Measurements from ENCODE around the gene ENDOU. TPM values are rescaled to one million over a fixed set of nuclear protein-coding genes. Genes with fewer than 3 reads are reported as not detected.

The ENDOU gene
- total RNA-seq, 1 donor from 2014 or later = not detected

DNA sequence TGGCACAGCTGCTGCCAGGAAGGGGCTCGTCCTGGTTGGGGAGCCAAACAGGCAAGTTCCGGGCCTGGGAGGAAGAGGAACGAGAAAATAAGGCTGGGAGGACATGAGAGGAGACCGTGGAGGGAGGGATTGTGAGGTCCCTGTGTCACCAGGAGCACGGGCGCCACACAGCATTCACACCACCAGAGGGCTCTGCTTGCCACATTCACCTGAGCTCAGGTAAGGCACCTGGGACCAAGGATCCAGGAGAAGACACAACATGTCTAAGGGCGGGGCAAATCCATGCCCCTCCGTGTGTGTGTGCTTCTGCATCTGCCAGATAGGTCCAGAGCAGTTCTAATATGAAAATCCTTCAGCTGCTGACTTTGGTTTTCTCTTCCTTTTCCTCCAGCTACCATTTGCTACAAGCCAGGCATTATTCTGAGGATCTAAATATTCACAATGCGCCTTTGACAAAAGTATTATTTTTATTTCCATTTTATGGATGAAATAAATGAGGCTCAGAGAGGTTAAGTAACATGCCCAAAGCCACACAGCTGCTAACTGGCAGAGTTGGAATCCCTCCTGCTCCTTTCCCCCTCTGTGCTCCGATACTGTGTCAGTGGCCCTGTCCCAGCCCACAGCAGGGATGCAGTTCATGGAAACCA, 18.8 kb upstream of the ENDOU start:
- TF ChIP-seq, protein P1, sequence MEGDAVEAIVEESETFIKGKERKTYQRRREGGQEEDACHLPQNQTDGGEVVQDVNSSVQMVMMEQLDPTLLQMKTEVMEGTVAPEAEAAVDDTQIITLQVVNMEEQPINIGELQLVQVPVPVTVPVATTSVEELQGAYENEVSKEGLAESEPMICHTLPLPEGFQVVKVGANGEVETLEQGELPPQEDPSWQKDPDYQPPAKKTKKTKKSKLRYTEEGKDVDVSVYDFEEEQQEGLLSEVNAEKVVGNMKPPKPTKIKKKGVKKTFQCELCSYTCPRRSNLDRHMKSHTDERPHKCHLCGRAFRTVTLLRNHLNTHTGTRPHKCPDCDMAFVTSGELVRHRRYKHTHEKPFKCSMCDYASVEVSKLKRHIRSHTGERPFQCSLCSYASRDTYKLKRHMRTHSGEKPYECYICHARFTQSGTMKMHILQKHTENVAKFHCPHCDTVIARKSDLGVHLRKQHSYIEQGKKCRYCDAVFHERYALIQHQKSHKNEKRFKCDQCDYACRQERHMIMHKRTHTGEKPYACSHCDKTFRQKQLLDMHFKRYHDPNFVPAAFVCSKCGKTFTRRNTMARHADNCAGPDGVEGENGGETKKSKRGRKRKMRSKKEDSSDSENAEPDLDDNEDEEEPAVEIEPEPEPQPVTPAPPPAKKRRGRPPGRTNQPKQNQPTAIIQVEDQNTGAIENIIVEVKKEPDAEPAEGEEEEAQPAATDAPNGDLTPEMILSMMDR (IDR thresholded peaks at IDR 0.05; ENCODE audit: insufficient read depth, low read length, poor library complexity, severe bottlenecking) = peak; percentile 78
- Histone ChIP-seq H3K4me3 (ENCODE audit: low read depth, low read length) (no peak overlapping the region), H3K27me3 (ENCODE audit: control insufficient read depth, insufficient read depth, low read length) (peaks cover 8% of the 10 kb centered on the region), H3K36me3 (ENCODE audit: control insufficient read depth, insufficient read depth, low read length) (no peaks in the 10 kb centered on the region)
- DNase-seq (ENCODE audit: low read depth) = no peak

DNA sequence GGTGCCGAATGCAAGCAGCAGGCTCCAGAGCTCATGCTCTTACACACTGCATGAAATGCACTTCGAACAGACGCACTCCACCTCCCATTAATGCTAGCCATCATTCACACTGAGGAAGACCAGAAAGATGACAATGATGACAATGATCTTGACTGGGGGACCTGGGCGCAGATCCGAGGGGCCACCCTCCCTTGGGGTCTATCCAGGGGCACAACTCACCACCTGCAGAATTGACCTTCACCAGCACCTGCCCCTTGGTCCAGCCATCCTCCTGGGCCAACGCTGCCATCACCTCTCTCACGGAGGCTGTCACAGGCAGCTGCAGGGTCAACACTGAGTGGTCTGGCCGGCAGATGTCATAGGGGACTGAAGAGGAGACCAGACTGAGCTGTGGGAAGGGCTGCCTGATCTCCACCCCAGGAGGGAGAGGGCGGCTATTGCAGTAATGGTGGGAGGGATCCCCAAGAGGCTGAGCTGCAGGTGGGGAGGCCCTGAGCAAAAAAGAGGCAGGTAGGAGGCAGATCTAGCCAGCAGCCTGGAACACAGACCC, 18.1 kb upstream of the ENDOU start:
- H3K36me3 ChIP-seq (ENCODE audit: control insufficient read depth, insufficient read depth, low read length) = no peaks in the 10 kb centered on the region
- H3K27me3 ChIP-seq (ENCODE audit: control insufficient read depth, insufficient read depth, low read length) = peaks cover 8% of the 10 kb centered on the region

DNA sequence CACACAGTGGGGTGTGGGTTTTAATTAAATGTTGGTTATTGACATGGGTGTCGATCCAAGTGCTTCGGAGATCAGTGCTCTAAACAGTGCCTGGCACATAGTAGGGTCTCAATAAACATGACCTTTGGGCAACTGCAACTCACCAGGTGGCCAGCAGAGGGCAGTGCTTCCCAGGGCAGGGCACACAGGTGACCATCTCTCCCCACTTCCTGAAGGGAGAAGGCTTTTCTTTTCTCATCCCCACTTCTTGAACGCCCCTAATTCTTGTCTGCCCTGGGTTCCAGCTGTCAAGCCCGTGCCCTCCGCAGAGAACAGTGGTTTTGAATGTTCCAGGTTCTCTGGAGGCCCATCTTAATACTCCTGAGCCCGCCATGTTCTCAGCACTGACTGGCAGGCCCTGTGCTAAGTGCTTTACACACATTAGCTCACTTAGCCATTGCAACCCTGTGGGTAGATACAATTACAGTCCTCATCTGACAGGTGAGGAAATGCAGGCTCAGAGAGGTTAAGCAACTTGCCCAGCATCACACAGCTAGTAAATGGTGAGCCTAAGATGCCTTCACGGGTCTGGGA, 17.0 kb upstream of the ENDOU start:
- no peaks in the 10 kb centered on the region for H3K36me3 ChIP-seq (ENCODE audit: control insufficient read depth, insufficient read depth, low read length)
- H3K27me3 ChIP-seq (ENCODE audit: control insufficient read depth, insufficient read depth, low read length) = peaks cover 8% of the 10 kb centered on the region
- TF ChIP-seq, protein P1 (IDR thresholded peaks at IDR 0.05; ENCODE audit: insufficient read depth, low read length, poor library complexity, severe bottlenecking) = peak; percentile 90
- no peak for DNase-seq (ENCODE audit: low read depth)
- H3K4me3 ChIP-seq (ENCODE audit: low read depth, low read length) = no peak overlapping the region

More for the DNA sequence above, 18.1 kb upstream of the ENDOU start:
- TF ChIP-seq, protein P1 (IDR thresholded peaks at IDR 0.05; ENCODE audit: insufficient read depth, low read length, poor library complexity, severe bottlenecking) = no peak
- H3K4me3 ChIP-seq (ENCODE audit: low read depth, low read length) = no peak overlapping the region
- DNase-seq (ENCODE audit: low read depth) = no peak

DNA sequence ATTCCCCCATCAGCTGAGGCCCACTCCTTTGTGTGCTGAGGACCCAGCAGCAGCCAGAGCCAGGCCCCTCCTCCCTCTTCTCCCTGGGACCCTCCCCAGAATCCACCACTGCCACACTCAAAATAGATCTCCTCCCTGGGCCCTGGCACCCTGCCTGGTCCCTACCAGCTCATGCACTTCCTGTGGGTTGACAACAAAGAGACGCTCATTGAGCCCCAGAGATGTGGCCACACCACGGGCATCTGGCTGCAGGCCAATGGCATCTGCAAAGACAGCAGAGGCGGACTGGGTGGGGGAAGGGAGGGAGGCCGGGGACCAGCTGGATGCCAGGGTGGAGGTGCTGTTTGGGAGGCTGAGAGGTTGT, 16.0 kb upstream of the ENDOU start:
- TF ChIP-seq, protein P1 (IDR thresholded peaks at IDR 0.05; ENCODE audit: insufficient read depth, low read length, poor library complexity, severe bottlenecking) = no peak
- peaks cover 8% of the 10 kb centered on the region for H3K27me3 ChIP-seq (ENCODE audit: control insufficient read depth, insufficient read depth, low read length)
- no peak overlapping the region for H3K4me3 ChIP-seq (ENCODE audit: low read depth, low read length)
- DNase-seq (ENCODE audit: low read depth) = peak; percentile 39
- H3K36me3 ChIP-seq (ENCODE audit: control insufficient read depth, insufficient read depth, low read length) = no peaks in the 10 kb centered on the region

DNA sequence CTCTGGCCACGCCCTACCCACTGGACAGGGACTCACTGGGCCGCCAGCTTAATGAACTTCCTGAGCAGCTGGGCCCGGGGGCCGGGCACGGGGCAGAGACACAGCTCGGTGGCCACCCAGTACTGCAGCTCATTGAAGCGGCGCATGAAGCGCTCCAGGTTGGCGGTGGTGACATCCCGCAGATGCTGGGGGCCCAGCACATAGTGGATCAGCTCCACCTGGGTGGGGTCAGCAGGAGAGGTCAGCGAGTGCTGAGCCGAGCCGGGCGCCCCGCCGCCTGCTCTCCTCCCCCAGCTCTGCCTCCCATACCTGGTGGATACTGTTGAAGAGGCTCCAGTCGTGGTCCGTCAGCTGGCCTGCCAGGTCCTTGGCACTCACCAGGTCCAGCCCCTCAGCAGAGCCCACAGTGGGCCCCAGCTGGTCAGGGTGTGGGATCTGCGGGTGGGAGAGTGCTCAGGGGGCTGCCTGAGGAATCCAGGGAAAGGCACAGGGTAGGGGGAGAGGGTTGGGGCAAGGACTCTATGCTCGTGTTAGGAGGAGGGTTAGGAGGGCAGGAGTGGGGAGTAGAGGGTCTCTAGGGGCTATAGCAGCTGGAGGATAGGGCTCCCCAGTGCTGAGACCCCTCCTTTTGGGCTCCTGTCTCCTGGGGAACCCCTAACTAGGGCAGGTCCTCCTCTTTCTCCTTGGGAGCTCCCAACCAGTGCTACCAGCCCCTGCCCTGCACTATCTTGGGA, 15.5 kb upstream of the ENDOU start:
- no peak for DNase-seq (ENCODE audit: low read depth)
- TF ChIP-seq, protein P1 (IDR thresholded peaks at IDR 0.05; ENCODE audit: insufficient read depth, low read length, poor library complexity, severe bottlenecking) = no peak
- no peaks in the 10 kb centered on the region for H3K36me3 ChIP-seq (ENCODE audit: control insufficient read depth, insufficient read depth, low read length)
- H3K27me3 ChIP-seq (ENCODE audit: control insufficient read depth, insufficient read depth, low read length) = peaks cover 8% of the 10 kb centered on the region
- H3K4me3 ChIP-seq (ENCODE audit: low read depth, low read length) = no peak overlapping the region

Measured in kidney epithelial cell (primary cell).